ENCODE measurements around the gene RTP2.

Gene RTP2

GRCh38 chr3:187738331-187739093, 36.2 kb upstream of the RTP2 start:
- DNase-seq (ENCODE audit: low read depth in 3 of 3): peak in 2 of 3 experiments; percentile 42 to 44

GRCh38 chr3:187738071-187738330, 35.6 kb upstream of the RTP2 start:
- DNase-seq (ENCODE audit: low read depth in 3 of 3): no peak

GRCh38 chr3:187737368-187738070, 35.2 kb upstream of the RTP2 start:
- DNase-seq (ENCODE audit: low read depth in 3 of 3): no peak

- no peak for DNase-seq (ENCODE audit: low read depth in 3 of 3)
Measured at GRCh38 chr3:187737006-187737367, 34.6 kb upstream of the RTP2 start.

- no peak for DNase-seq (ENCODE audit: low read depth in 3 of 3)
Measured at GRCh38 chr3:187736418-187736871, 34.1 kb upstream of the RTP2 start.

- no peak for DNase-seq (ENCODE audit: low read depth in 3 of 3)
Measured at GRCh38 chr3:187735837-187736236, 33.5 kb upstream of the RTP2 start.

- DNase-seq (ENCODE audit: low read depth in 3 of 3): no peak
Measured at GRCh38 chr3:187735383-187735782, 33.0 kb upstream of the RTP2 start.

GRCh38 chr3:187734841-187735240, 32.5 kb upstream of the RTP2 start:
- no peak for DNase-seq (ENCODE audit: low read depth in 3 of 3)

GRCh38 chr3:187733371-187733770, 31.0 kb upstream of the RTP2 start:
- no peak for DNase-seq (ENCODE audit: low read depth in 3 of 3)

- DNase-seq (ENCODE audit: low read depth in 3 of 3): no peak
Measured at GRCh38 chr3:187729598-187729997, 27.2 kb upstream of the RTP2 start.

- no peak for DNase-seq (ENCODE audit: low read depth in 3 of 3)
Measured at GRCh38 chr3:187728940-187729583, 26.7 kb upstream of the RTP2 start.

- no peak for DNase-seq (ENCODE audit: low read depth in 3 of 3)
Measured at GRCh38 chr3:187728248-187728647, 25.9 kb upstream of the RTP2 start.

GRCh38 chr3:187726564-187726963, 24.2 kb upstream of the RTP2 start:
- no peak for DNase-seq (ENCODE audit: low read depth in 3 of 3)

- DNase-seq (ENCODE audit: low read depth in 3 of 3): no peak
Measured at GRCh38 chr3:187725653-187726370, 23.5 kb upstream of the RTP2 start.

- DNase-seq (ENCODE audit: low read depth in 3 of 3): no peak
Measured at GRCh38 chr3:187725224-187725623, 22.9 kb upstream of the RTP2 start.

- no peak for DNase-seq (ENCODE audit: low read depth in 3 of 3)
Measured at GRCh38 chr3:187722206-187722612, 19.9 kb upstream of the RTP2 start.

GRCh38 chr3:187721055-187721454, 18.7 kb upstream of the RTP2 start:
- no peak for DNase-seq (ENCODE audit: low read depth in 3 of 3)

- DNase-seq (ENCODE audit: low read depth in 3 of 3): no peak
Measured at GRCh38 chr3:187720337-187720670, 17.9 kb upstream of the RTP2 start.

- no peak for DNase-seq (ENCODE audit: low read depth in 3 of 3)
Measured at GRCh38 chr3:187719628-187720336, 17.4 kb upstream of the RTP2 start.

GRCh38 chr3:187718802-187719201, 16.4 kb upstream of the RTP2 start:
- DNase-seq (ENCODE audit: low read depth in 3 of 3): no peak

GRCh38 chr3:187717572-187717971, 15.2 kb upstream of the RTP2 start:
- no peak for DNase-seq (ENCODE audit: low read depth in 3 of 3)

GRCh38 chr3:187714404-187714979, 12.1 kb upstream of the RTP2 start:
- DNase-seq (ENCODE audit: low read depth in 3 of 3): peak; percentile 27 to 62 (median 47)
